Measurements from ENCODE around the gene SCO1. TPM values are rescaled to one million over a fixed set of nuclear protein-coding genes. Genes with fewer than 3 reads are reported as not detected.

The SCO1 gene
- total RNA-seq, 1 donor from 2014 or later: 36.0 TPM

DNA sequence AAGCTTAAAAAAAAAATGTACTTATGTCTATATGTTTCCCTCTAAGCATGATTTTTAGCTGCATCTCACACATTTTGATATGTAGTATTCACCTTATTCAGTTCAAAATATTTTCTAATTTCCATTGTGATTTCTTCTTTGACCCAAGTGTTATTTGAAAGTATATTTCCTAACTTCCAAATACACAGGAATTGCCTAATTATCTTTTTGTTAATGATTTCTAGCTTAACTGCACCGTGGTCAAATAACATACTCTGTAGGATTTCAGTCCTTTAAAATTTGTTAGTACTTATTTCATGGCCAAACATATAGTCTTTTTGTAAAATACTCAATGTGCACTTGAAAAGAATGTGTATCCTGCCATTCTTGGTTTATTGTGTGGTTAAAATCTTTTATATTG, 21.2 kb upstream of the SCO1 start:
- no peak for DNase-seq (ENCODE audit: low read depth)
- Mint-ChIP-seq H3K9me3 (ENCODE audit: unreplicated experiment) (no peaks in the 10 kb centered on the region), H3K4me1 (ENCODE audit: low read depth, unreplicated experiment) (no peaks in the 10 kb centered on the region), H3K27me3 (ENCODE audit: low read depth, unreplicated experiment) (no peaks in the 10 kb centered on the region), H3K4me3 (ENCODE audit: unreplicated experiment) (no peak overlapping the region), H3K27ac (ENCODE audit: unreplicated experiment) (no peak overlapping the region), H3K36me3 (ENCODE audit: low read depth, unreplicated experiment) (no peaks in the 10 kb centered on the region)
- Histone ChIP-seq H3K27ac (ENCODE audit: low read depth, low read length) (no peak overlapping the region), H3K79me2 (ENCODE audit: insufficient read depth, low read length) (no peaks in the 10 kb centered on the region), H3K4me3 (ENCODE audit: insufficient read depth, low read depth, low read length) (no peak overlapping the region), H3K36me3 (ENCODE audit: insufficient read depth, low read length) (no peaks in the 10 kb centered on the region), H3K4me2 (ENCODE audit: low read length) (no peak overlapping the region), H3K27me3 (ENCODE audit: insufficient read depth, low read length) (no peaks in the 10 kb centered on the region), H4K20me1 (ENCODE audit: insufficient read depth, low read length) (no peaks in the 10 kb centered on the region), H3K9me3 (ENCODE audit: insufficient read depth, low read depth, low read length) (no peaks in the 10 kb centered on the region), H3K4me1 (ENCODE audit: insufficient read depth, low read length) (no peaks in the 10 kb centered on the region), H3K9ac (ENCODE audit: low read length) (no peak overlapping the region), H2AFZ (ENCODE audit: low read depth, low read length) (no peak overlapping the region)
- TF ChIP-seq EZH2 (IDR thresholded peaks at IDR 0.05; ENCODE audit: insufficient read depth, low read length): no peak
- TF ChIP-seq CTCF (IDR thresholded peaks at IDR 0.05; ENCODE audit: insufficient read depth, low read depth, low read length): no peak
- no peak for FAIRE-seq

DNA sequence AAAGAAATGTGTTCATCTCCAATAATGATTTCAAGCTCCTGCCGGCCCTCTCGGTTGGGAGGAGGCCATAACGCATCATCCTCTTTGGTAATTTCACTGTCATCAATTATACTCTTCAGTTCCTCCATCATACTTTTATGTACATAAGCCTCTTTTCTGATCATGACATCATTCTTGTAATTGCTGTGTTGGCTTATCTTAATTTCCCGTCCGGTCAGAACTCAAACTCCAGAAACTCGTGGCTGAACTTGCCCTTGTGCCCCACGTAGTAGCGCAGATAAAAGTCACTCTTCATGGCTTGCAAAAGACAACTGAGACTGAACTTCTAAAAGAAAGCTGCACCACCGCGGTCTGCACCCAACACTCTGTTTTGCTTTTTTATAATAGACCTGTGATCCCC, 18.9 kb upstream of the SCO1 start:
- FAIRE-seq (no peak), DNase-seq (ENCODE audit: low read depth) (no peak)
- Histone ChIP-seq H3K79me2 (ENCODE audit: insufficient read depth, low read length) (no peaks in the 10 kb centered on the region), H3K4me3 (ENCODE audit: insufficient read depth, low read depth, low read length) (no peak overlapping the region), H3K4me1 (ENCODE audit: insufficient read depth, low read length) (no peaks in the 10 kb centered on the region), H4K20me1 (ENCODE audit: insufficient read depth, low read length) (no peaks in the 10 kb centered on the region), H3K9ac (ENCODE audit: low read length) (no peak overlapping the region), H3K9me3 (ENCODE audit: insufficient read depth, low read depth, low read length) (no peaks in the 10 kb centered on the region), H2AFZ (ENCODE audit: low read depth, low read length) (no peak overlapping the region), H3K36me3 (ENCODE audit: insufficient read depth, low read length) (peaks cover 14% of the 10 kb centered on the region), H3K4me2 (ENCODE audit: low read length) (no peak overlapping the region), H3K27ac (ENCODE audit: low read depth, low read length) (no peak overlapping the region), H3K27me3 (ENCODE audit: insufficient read depth, low read length) (no peaks in the 10 kb centered on the region)
- TF ChIP-seq EZH2 (IDR thresholded peaks at IDR 0.05; ENCODE audit: insufficient read depth, low read length): no peak
- no peak for TF ChIP-seq CTCF (IDR thresholded peaks at IDR 0.05; ENCODE audit: insufficient read depth, low read depth, low read length)
- no peaks in the 10 kb centered on the region for H3K27me3 Mint-ChIP-seq (ENCODE audit: low read depth, unreplicated experiment)
- no peaks in the 10 kb centered on the region for H3K9me3 Mint-ChIP-seq (ENCODE audit: unreplicated experiment)
- H3K4me3 Mint-ChIP-seq (ENCODE audit: unreplicated experiment): no peak overlapping the region
- H3K36me3 Mint-ChIP-seq (ENCODE audit: low read depth, unreplicated experiment): no peaks in the 10 kb centered on the region
- no peak overlapping the region for H3K27ac Mint-ChIP-seq (ENCODE audit: unreplicated experiment)
- no peaks in the 10 kb centered on the region for H3K4me1 Mint-ChIP-seq (ENCODE audit: low read depth, unreplicated experiment)

GRCh38 chr17:10713318-10713717, 16.0 kb upstream of the SCO1 start:
- no peaks in the 10 kb centered on the region for H3K4me1 ChIP-seq (ENCODE audit: insufficient read depth, low read length)
- no peak overlapping the region for H3K27ac ChIP-seq (ENCODE audit: low read depth, low read length)
- Mint-ChIP-seq H3K36me3 (ENCODE audit: low read depth, unreplicated experiment) (peaks cover 8% of the 10 kb centered on the region), H3K4me3 (ENCODE audit: unreplicated experiment) (no peak overlapping the region), H3K4me1 (ENCODE audit: low read depth, unreplicated experiment) (no peaks in the 10 kb centered on the region), H3K27ac (ENCODE audit: unreplicated experiment) (no peak overlapping the region), H3K27me3 (ENCODE audit: low read depth, unreplicated experiment) (no peaks in the 10 kb centered on the region), H3K9me3 (ENCODE audit: unreplicated experiment) (no peaks in the 10 kb centered on the region)
- no peaks in the 10 kb centered on the region for H3K79me2 ChIP-seq (ENCODE audit: insufficient read depth, low read length)
- H3K36me3 ChIP-seq (ENCODE audit: insufficient read depth, low read length): peaks cover 31% of the 10 kb centered on the region
- TF ChIP-seq EZH2 (IDR thresholded peaks at IDR 0.05; ENCODE audit: insufficient read depth, low read length) (no peak), CTCF (IDR thresholded peaks at IDR 0.05; ENCODE audit: insufficient read depth, low read depth, low read length) (no peak)
- no peak overlapping the region for H3K4me3 ChIP-seq (ENCODE audit: insufficient read depth, low read depth, low read length)
- H3K9ac ChIP-seq (ENCODE audit: low read length): no peak overlapping the region
- H3K27me3 ChIP-seq (ENCODE audit: insufficient read depth, low read length): no peaks in the 10 kb centered on the region
- no peaks in the 10 kb centered on the region for H4K20me1 ChIP-seq (ENCODE audit: insufficient read depth, low read length)
- H3K4me2 ChIP-seq (ENCODE audit: low read length): no peak overlapping the region
- H3K9me3 ChIP-seq (ENCODE audit: insufficient read depth, low read depth, low read length): no peaks in the 10 kb centered on the region
- DNase-seq (ENCODE audit: low read depth): no peak
- FAIRE-seq: no peak
- H2AFZ ChIP-seq (ENCODE audit: low read depth, low read length): no peak overlapping the region

Measured in astrocyte (in vitro differentiated cells and primary cell).